Astrocyte (in vitro differentiated cells and primary cell): ENCODE results near the gene IGF2BP2. TPM values are rescaled to one million over a fixed set of nuclear protein-coding genes. Genes with fewer than 3 reads are reported as not detected.

Source experiments
- DNase-seq: peaks from one replicate; pipeline ENCODE4 v3.0.0-alpha.2; 2010; ENCODE audit warnings: low read depth
- FAIRE-seq: peaks from 2 replicates; lab custom pipeline; 2011; peaks lifted over from hg19 to GRCh38; lab: Jason Lieb, UNC
- H2AFZ ChIP-seq: 2 replicates; pipeline ENCODE4 v1.6.0; 2012; ENCODE audit warnings: low read depth, low read length, inconsistent platforms
- H3K27ac ChIP-seq: 2 replicates; pipeline ENCODE4 v1.5.1; 2011; ENCODE audit warnings: low read depth, low read length, inconsistent platforms
- H3K27me3 ChIP-seq: 2 replicates; pipeline ENCODE4 v1.6.0; 2011; ENCODE audit warnings: low read length, inconsistent platforms; ENCODE audit not compliant: insufficient read depth
- H3K36me3 ChIP-seq: 2 replicates; pipeline ENCODE4 v1.5.1; 2011; ENCODE audit warnings: low read length, inconsistent platforms; ENCODE audit not compliant: insufficient read depth
- H3K4me1 ChIP-seq: 2 replicates; pipeline ENCODE4 v1.5.1; 2011; ENCODE audit warnings: low read length, inconsistent platforms; ENCODE audit not compliant: insufficient read depth
- H3K4me2 ChIP-seq: 2 replicates; pipeline ENCODE4 v1.6.0; 2012; ENCODE audit warnings: low read length, inconsistent platforms
- H3K4me3 ChIP-seq: 2 replicates; pipeline ENCODE4 v1.5.1; 2011; ENCODE audit warnings: low read depth, mild to moderate bottlenecking, low read length, inconsistent platforms; ENCODE audit not compliant: insufficient read depth
- H3K79me2 ChIP-seq: 2 replicates; pipeline ENCODE4 v1.6.0; 2012; ENCODE audit warnings: mild to moderate bottlenecking, low read length, inconsistent platforms; ENCODE audit not compliant: insufficient read depth
- H3K9ac ChIP-seq: 2 replicates; pipeline ENCODE4 v1.6.0; 2012; ENCODE audit warnings: mild to moderate bottlenecking, low read length, inconsistent platforms
- H3K9me3 ChIP-seq: 2 replicates; pipeline ENCODE4 v1.5.1; 2012; ENCODE audit warnings: low read depth, mild to moderate bottlenecking, low read length, inconsistent platforms; ENCODE audit not compliant: insufficient read depth
- H4K20me1 ChIP-seq: 2 replicates; pipeline ENCODE4 v1.6.0; 2012; ENCODE audit warnings: low read length, inconsistent platforms; ENCODE audit not compliant: insufficient read depth
- H3K27ac Mint-ChIP-seq: one replicate; pipeline ENCODE4 v1.8.0; 2021; ENCODE audit warnings: mild to moderate bottlenecking, mixed read lengths; ENCODE audit not compliant: unreplicated experiment
- H3K27me3 Mint-ChIP-seq: one replicate; pipeline ENCODE4 v1.8.0; 2021; ENCODE audit warnings: low read depth, mixed read lengths; ENCODE audit not compliant: unreplicated experiment
- H3K36me3 Mint-ChIP-seq: one replicate; pipeline ENCODE4 v1.8.0; 2021; ENCODE audit warnings: low read depth, mixed read lengths; ENCODE audit not compliant: unreplicated experiment
- H3K4me1 Mint-ChIP-seq: one replicate; pipeline ENCODE4 v1.8.0; 2021; ENCODE audit warnings: low read depth, mixed read lengths; ENCODE audit not compliant: unreplicated experiment
- H3K4me3 Mint-ChIP-seq: one replicate; pipeline ENCODE4 v1.8.0; 2021; ENCODE audit warnings: mild to moderate bottlenecking, moderate library complexity, mixed read lengths; ENCODE audit not compliant: unreplicated experiment
- H3K9me3 Mint-ChIP-seq: one replicate; pipeline ENCODE4 v1.8.0; 2021; ENCODE audit warnings: mild to moderate bottlenecking, mixed read lengths; ENCODE audit not compliant: unreplicated experiment
- EZH2 ChIP-seq: IDR thresholded peaks from 2 replicates; pipeline ENCODE4 v1.6.1; 2012; ENCODE audit warnings: mild to moderate bottlenecking, low read length, inconsistent platforms; ENCODE audit not compliant: insufficient read depth
- total RNA-seq: library from RNA; stranded (reverse); gene quantifications from 2 replicates; pipeline ENCODE4 v1.2.1, GENCODE V29; 2021
- TF ChIP-seq, protein P1 (sequence below): IDR thresholded peaks from 2 replicates; pipeline ENCODE4 v1.5.1; 2011; ENCODE audit warnings: low read depth, mild to moderate bottlenecking, inconsistent platforms, low read length, moderate library complexity; ENCODE audit not compliant: insufficient read depth

The IGF2BP2 gene
- total RNA-seq, 1 donor from 2014 or later = 162 TPM

DNA sequence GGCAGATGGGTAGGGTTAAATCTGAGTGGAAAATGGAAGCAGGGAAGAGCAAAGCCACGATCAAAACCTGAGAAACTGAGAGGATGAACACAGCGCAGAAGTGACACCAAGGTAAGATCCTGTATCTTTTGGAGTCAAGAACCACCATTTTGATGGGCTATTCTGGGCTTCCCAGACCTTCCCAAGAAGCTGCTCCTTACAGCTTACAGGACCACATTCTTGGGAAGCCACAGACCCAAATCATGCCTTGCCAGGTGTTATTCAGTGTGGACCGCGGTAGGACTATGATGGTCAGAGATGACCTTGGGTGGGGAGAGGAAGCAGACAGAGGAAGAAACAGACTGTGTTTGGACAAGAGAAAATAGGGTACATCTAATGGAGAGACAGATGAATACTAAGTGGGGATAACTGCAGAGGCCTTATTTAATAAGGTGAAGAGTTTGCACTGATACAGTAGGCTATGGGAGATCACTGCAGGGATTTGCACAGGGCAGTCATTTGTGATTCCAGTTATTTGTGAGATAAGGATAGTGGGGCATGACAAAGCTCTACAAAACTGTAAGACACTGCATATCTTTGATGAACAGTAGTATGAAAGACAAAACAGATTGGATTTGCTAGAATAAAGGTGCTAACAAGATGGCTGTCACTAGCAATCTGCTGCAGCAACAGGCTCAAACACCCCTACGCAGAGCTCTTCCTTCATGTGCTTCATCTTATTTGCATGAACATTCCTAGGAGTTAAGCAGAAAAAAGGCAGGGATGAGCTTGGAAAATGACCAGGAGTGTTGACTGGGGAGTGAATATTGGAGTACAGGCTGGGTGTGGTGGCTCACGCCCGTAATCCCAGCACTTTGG, 105.9 kb downstream of the IGF2BP2 start:
- Mint-ChIP-seq H3K4me3 (no peak overlapping the region), H3K4me1 (peaks cover 80% of the 10 kb centered on the region), H3K36me3 (peaks cover 17% of the 10 kb centered on the region), H3K9me3 (no peaks in the 10 kb centered on the region), H3K27me3 (no peaks in the 10 kb centered on the region), H3K27ac (peak overlapping the region; percentile 87)
- Histone ChIP-seq H3K79me2 (peaks cover 89% of the 10 kb centered on the region), H3K9ac (no peak overlapping the region), H3K4me2 (no peak overlapping the region), H3K27me3 (no peaks in the 10 kb centered on the region), H3K4me1 (peaks cover 35% of the 10 kb centered on the region), H3K27ac (no peak overlapping the region), H3K9me3 (no peaks in the 10 kb centered on the region), H4K20me1 (peaks cover 45% of the 10 kb centered on the region), H3K4me3 (no peak overlapping the region), H3K36me3 (no peaks in the 10 kb centered on the region), H2AFZ (no peak overlapping the region)
- no peak for DNase-seq
- no peak for FAIRE-seq
- no peak for TF ChIP-seq EZH2
- TF ChIP-seq, protein P1, sequence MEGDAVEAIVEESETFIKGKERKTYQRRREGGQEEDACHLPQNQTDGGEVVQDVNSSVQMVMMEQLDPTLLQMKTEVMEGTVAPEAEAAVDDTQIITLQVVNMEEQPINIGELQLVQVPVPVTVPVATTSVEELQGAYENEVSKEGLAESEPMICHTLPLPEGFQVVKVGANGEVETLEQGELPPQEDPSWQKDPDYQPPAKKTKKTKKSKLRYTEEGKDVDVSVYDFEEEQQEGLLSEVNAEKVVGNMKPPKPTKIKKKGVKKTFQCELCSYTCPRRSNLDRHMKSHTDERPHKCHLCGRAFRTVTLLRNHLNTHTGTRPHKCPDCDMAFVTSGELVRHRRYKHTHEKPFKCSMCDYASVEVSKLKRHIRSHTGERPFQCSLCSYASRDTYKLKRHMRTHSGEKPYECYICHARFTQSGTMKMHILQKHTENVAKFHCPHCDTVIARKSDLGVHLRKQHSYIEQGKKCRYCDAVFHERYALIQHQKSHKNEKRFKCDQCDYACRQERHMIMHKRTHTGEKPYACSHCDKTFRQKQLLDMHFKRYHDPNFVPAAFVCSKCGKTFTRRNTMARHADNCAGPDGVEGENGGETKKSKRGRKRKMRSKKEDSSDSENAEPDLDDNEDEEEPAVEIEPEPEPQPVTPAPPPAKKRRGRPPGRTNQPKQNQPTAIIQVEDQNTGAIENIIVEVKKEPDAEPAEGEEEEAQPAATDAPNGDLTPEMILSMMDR = no peak

DNA sequence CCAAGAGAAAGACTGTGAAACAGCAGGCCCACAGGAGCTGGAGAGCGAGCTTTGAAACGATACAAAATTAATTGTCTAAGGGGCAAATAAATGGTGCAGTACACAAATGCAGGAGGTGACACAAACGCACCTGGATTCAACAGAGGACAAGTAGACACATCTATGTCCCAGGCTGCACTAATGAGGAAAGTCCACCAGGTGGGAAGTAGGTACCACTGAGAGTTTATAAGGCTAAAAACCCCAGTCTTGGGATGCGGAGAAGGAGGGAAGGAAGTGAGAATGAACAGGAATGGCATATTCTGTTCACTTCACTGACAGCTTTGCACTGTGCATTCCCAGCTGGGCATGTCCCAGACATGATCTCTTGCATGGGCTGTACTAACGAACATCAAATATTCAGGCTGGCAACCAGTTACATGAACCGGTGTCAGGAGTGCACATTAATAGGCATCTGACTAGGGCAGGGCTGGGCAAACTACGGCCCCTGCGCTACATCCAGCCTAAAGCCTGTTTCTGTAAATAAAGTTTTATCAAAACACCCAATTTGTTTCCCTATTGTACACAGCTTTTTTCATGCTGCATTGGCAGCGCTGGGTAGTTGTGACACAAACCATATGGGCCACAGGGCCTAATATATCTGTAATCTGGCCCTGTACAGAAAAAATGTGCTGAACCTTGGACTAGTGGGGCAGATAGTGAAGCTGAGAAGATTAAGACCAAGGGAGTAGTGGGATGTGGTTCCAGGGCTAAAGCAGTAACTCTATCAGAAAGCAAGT, 107.0 kb downstream of the IGF2BP2 start:
- FAIRE-seq = no peak

More for the DNA sequence above, 107.0 kb downstream of the IGF2BP2 start:
- Histone ChIP-seq H3K9ac (peak overlapping the region; percentile 46), H3K27ac (peak overlapping the region; percentile 53), H3K79me2 (peaks cover 88% of the 10 kb centered on the region), H3K4me2 (peak overlapping the region; percentile 38), H3K27me3 (no peaks in the 10 kb centered on the region), H3K36me3 (no peaks in the 10 kb centered on the region), H3K4me3 (no peak overlapping the region), H4K20me1 (peaks cover 41% of the 10 kb centered on the region), H2AFZ (no peak overlapping the region), H3K4me1 (peaks cover 35% of the 10 kb centered on the region), H3K9me3 (no peaks in the 10 kb centered on the region)
- Mint-ChIP-seq H3K4me3 (peak overlapping the region; percentile 48), H3K36me3 (peaks cover 11% of the 10 kb centered on the region), H3K27ac (peak overlapping the region; percentile 87), H3K4me1 (peaks cover 77% of the 10 kb centered on the region), H3K9me3 (no peaks in the 10 kb centered on the region), H3K27me3 (no peaks in the 10 kb centered on the region)
- TF ChIP-seq EZH2 = no peak
- TF ChIP-seq, protein P1 = no peak
- no peak for DNase-seq
